Heart left ventricle (tissue), 13 donors: ENCODE data around the gene SIRT6.

Experiments
- CTCF ChIP-seq, 12 donors: fragments of 200-600 bp; sonication (generic) in 4 of 12; IDR thresholded peaks; one replicate each; pipeline versions ENCODE4 v1.5.0 to v1.8.0; 2018 to 2022; ENCODE audit warnings: antibody characterized with exemption in 12 of 12, mild to moderate bottlenecking in 5 of 12
- POLR2A ChIP-seq, 2 donors: fragments of 450-650 bp; IDR thresholded peaks; one replicate each; pipeline ENCODE4 v1.6.1; 2017; ENCODE audit warnings: antibody characterized with exemption in 2 of 2, mild to moderate bottlenecking in 2 of 2, moderate library complexity in 2 of 2
- donor health status: ischemic (EF 13 %, LVEDD 7.1; RV severe dilation, severe dysfunction).
- donor health status: DM: no; HTN: yes; CAD: no.
- donor health status: DM: no; HTN: no; CAD: no.
- donor health status: ischemic (EF 25% LVEDD 6.9; RV normal size, moderate dysfunction).
- donor health status: ischemic (EF 25% LVEDD 5.7; RV mildly dilated, moderate dysfunction).
- donor health status: ischemic (EF 35%, LVEDD 5.7; RV mildly dilated, moderate dysfunction).
- donor health status: nonischemic (EF 11% LVEDD 7.7; RV severe dilation, severe dysfunction).
- donor health status: DM: yes; HTN: yes; CAD: no.
- donor health status: PGD.
- donor health status: ischemic (EF 29% LVEDD 5.4; RV normal size, mild dysfunction).
- donor health status: nonischemic (EF 23%, LVEDD 6.1; RV moderate dilation, normal function).

- no peak for TF ChIP-seq CTCF (IDR thresholded peaks at IDR 0.05)
- no peak for TF ChIP-seq POLR2A (IDR thresholded peaks at IDR 0.05)
Measured at GRCh38 chr19:4171676-4172075, 10.7 kb downstream of the SIRT6 start.
